Activated CD8-positive, alpha-beta memory T cell treated with anti-CD3 and anti-CD28 coated beads for 4 hours (primary cell): ENCODE measurements around the gene PRKD2.
"Not testable (repeated sequence)": the region's sequence is repeated elsewhere in the genome, so short reads cannot be mapped to it uniquely, and the experiment has no call there.

Experiments used
- DNase-seq, 2 donors: peaks; one replicate each; pipeline ENCODE4 v3.0.0-alpha.2; 2020; ENCODE audit warnings: low read depth in 2 of 2

PRKD2 gene

DNA sequence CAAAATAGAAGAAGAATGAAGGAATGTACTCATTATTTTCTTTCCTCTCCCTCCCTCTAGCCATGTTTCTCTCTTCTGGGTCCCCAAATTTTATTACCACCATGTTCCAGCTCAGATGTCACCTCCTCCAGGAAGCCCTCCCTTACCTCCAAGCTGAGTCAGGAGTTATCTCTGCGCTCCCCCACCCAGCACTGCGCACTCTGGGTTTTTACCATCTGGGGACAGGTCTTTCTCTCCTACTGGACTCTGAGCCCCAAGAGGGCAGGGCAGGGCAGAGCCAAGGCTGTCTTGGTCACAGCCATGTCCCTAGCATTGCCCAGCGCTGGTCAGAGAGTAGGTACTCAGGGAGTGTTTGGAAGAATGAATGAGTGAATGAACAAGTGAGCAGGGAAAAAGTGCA is 83.8 kb downstream of the PRKD2 start:
- no peak for DNase-seq

DNA sequence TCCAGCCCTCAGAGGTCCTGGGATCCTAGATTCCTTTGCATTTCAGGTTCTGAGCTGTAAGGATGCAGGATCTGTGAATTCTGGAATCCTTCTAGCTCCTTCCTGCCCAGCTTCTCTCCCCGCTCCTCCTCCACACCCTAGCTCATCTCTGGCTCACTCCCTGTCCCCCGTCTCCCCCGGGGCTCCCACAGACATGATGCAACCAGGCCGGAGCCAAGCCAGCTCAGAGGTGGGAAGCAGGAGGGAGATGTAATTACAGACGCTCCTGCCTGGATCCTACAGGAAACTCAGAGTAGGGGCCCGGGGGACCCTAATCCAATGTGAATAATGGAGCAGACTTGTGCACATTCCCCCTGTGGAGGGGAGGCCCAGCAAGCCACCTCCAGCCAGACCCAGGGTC is 85.4 kb downstream of the PRKD2 start:
- DNase-seq, result no peak

DNA sequence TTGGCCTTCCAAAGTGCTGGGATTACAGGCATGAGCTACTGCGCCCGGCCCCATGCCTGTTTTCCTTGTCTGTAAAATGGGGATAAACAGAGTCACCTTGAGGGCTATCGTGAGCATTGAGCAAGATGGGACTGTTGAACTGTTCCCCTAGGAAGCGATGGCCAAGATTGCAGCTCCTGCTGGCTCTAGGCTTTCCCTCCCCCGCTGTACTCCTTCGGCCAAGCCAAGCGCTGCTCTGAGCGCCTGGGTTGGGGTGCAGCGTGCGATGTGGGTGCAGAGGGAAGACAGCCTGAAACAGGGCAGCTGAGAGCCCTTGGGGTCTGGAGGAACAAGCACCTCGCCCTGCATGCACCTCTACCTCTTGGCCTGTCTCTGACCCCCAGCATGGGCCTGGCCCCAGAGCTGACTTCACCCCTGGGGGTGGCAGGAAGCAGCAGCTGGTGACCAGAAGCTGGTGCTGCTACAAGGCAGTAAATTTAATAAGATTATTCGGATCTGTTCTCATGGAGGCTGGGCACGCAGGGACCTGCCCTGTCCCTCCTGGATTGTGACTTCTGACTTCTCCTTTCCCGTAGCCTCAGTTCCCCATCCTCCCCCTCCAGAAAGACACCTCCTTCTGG is 86.2 kb downstream of the PRKD2 start:
- DNase-seq, result no peak

DNA sequence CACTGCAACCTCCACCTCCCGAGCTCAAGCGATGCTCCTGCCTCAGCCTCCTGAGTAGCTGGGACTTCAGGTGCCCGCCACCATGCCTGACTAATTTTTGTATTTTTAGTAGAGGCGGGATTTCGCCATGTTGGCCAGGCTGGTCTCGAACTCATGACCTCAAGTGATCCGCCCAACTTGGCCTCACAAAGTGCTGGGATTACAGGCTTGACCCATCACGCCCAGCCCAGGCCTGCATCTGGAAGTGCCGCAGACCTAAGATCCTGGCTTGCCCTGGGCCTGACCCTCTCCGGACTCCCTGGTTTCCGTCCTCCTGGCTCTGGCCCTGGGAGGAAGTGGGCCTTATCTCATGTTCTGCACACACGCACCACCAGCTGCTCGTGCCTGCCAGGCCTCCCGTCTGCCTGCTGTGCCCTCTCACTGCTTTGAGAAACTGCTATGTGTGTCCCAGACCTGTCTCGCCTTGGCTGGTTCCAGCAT is 87.3 kb downstream of the PRKD2 start:
- no peak for DNase-seq

DNA sequence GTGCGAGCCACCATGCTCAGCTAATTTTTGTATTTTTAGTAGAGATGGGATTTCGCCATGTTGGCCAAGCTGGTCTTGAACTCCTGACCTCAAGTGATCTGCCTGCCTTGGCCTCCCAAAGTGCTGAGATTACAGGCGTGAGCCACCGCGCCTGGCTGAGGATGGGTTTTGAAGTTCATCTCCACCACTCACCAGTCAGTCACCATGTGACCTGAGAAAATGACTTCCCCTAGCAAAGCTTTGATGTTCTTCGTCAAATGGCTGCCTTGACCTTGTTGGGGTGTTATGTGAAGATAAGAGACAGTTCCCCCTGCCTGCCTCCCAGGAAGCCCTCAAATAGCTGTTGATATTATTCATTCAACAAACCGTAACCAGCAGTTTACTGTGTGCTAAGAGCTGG is 87.9 kb downstream of the PRKD2 start:
- DNase-seq, result not testable (repeated sequence)

DNA sequence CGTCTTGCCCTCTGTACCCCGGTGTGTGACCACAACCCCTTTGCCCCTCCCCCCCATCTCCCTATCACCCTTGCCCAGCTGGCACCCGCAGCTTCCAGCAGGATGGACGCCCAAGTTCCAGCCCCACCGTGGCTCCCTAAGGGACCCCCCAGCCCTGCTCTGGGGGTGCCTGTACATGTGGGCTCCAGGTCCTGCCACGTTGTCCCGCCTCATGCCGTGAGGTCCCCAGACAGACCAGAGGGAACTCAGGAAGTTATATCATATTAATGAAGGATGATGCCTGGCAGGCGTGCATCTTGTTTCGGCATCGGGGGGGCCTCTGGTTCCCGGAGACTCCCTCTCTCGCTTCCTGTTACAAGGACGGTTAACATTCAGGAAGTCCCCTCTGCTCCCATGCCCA is 90.5 kb downstream of the PRKD2 start:
- DNase-seq, result no peak

DNA sequence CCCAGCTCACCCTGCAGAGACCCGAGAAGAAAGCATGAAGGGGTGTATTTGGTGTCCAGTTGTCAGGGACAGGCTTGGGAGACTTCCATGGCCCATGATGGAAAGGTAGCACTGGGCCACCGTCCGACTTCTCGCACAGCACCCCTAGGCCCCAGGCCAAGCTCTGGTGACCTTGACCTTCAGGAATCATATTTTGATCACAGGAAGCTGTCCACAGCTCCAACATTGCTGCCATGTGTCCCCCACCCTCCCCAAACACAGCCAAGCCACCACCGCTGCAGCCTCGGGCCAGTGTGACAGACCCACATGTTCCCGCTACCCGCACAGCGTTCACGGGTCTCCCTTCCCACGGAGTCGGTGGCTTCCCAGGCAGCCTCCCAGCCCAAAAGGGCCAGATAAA is 91.2 kb downstream of the PRKD2 start:
- DNase-seq, result no peak

DNA sequence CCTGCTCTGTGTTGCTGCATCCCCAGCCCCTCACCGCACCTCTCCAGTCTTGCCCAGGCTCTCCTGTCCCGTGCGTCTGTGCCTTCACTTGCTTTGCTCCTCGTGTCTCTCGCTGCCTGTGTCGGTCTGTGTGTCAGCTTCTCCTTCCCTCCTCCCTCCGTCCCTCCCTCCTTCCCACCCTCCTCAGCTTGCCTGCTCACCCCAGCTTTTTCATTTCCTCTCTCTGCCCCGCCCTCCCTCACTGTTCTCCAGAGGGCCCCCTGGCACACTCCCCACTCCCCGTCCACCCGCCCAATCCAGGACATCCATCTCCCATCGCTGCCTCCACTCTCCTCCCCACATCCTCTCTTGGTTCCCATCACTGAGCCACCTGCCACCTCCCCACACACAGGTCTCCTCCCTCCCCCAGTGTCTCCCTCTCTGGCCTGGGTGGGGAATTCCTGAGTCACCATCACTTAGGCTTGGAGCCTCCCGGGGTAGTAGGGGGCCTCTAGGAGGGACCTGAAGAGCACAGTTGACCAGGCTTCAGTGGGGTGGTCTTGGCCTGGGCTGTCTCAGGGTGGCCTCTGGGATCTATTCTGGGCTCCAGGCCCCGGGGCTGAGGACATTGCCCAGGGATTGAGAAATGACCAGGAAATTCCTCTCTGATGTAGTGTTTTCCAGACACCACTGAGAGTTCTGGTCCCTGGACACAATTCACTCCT is 91.8 kb downstream of the PRKD2 start, which contains the start of gene PTGIR:
Gene PTGIR (minus strand): TSS at position 132 of the 704 bp plus-strand sequence. CDS start 864 bp downstream, outside the sequence.
- DNase-seq, result no peak
